ENCODE measurements around the gene GPX3.

DNA sequence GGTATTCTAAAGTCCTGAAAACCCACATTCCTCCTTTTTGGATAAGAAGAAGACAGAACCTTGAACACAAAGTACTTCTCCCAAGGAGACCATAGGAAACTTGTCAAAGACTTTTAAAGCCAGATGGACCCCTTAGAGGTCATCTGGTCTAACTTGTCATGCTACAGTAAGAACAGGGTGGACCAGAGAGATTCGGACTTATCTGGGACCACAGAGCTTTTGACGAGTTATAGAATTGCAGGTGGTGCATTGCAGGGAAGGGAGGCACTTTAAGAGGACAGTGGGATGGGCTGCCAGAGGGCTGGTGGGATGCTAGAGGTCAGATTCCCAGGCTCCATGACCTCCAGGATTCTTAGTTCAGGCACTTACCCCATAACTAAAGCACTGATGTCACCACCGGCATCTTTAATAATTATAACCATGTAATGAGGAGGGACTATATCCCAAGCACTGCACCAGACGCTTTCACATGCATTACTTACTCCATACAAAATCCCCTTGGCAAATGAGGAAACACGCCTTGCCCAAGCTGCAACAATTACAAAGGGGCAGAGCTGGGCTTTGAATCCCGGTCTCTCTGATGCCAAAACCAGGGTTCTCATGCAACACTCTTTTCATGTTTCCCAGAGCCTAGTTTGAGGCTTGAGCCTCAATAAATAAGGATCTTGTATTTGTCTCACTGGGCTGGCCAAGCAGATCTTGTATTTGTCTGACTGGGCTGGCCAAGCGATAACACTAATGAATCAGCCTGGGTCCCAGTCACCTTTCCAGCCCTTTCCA, 12.8 kb upstream of the GPX3 start:
- TF ChIP-seq POLR2AphosphoS5 (IDR thresholded peaks at IDR 0.05; ENCODE audit: low read depth, low read length) = no peak
- TF ChIP-seq TAF1 (IDR thresholded peaks at IDR 0.05; ENCODE audit: borderline replicate concordance, insufficient read depth, low read length) = no peak
- TF ChIP-seq SIN3A (IDR thresholded peaks at IDR 0.05; ENCODE audit: borderline replicate concordance, insufficient read depth, low read length) = no peak
- TF ChIP-seq, protein P1, sequence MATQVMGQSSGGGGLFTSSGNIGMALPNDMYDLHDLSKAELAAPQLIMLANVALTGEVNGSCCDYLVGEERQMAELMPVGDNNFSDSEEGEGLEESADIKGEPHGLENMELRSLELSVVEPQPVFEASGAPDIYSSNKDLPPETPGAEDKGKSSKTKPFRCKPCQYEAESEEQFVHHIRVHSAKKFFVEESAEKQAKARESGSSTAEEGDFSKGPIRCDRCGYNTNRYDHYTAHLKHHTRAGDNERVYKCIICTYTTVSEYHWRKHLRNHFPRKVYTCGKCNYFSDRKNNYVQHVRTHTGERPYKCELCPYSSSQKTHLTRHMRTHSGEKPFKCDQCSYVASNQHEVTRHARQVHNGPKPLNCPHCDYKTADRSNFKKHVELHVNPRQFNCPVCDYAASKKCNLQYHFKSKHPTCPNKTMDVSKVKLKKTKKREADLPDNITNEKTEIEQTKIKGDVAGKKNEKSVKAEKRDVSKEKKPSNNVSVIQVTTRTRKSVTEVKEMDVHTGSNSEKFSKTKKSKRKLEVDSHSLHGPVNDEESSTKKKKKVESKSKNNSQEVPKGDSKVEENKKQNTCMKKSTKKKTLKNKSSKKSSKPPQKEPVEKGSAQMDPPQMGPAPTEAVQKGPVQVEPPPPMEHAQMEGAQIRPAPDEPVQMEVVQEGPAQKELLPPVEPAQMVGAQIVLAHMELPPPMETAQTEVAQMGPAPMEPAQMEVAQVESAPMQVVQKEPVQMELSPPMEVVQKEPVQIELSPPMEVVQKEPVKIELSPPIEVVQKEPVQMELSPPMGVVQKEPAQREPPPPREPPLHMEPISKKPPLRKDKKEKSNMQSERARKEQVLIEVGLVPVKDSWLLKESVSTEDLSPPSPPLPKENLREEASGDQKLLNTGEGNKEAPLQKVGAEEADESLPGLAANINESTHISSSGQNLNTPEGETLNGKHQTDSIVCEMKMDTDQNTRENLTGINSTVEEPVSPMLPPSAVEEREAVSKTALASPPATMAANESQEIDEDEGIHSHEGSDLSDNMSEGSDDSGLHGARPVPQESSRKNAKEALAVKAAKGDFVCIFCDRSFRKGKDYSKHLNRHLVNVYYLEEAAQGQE (IDR thresholded peaks at IDR 0.05; ENCODE audit: insufficient read depth in 1 of 2, low read depth in 2 of 2, low read length in 2 of 2) = no peak

Data from PFSK-1 (cell line).